Thoracic aorta (tissue), 2 donors: ENCODE measurements around the gene IRF5. TPM values are rescaled to one million over a fixed set of nuclear protein-coding genes. Genes with fewer than 3 reads are reported as not detected.
"Not testable (repeated sequence)": the region's sequence is repeated elsewhere in the genome, so short reads cannot be mapped to it uniquely, and the experiment has no call there.

ENCODE experiments used
- ATAC-seq: fragments of 150-250 bp; one replicate; pipeline ENCODE4 v1.8.0; 2017; ENCODE audit warnings: low read depth; ENCODE audit not compliant: insufficient number of reproducible peaks, low FRiP score
- DNase-seq: peaks from one replicate; pipeline ENCODE4 v3.0.0-alpha.2; 2020; ENCODE audit warnings: low spot score
- H3K27ac ChIP-seq, 2 donors: fragments of 200-600 bp; sonication (generic); 1 replicate in 1 of 2; 2 replicates in 1 of 2; pipeline ENCODE4 v1.5.1; 2016; ENCODE audit warnings: mild to moderate bottlenecking in 2 of 2, moderate library complexity in 2 of 2
- H3K27me3 ChIP-seq: fragments of 200-600 bp; sonication (generic); replicated peaks from 2 replicates; pipeline ENCODE4 v1.6.0; 2016; ENCODE audit warnings: mild to moderate bottlenecking; ENCODE audit not compliant: insufficient read depth
- H3K36me3 ChIP-seq: fragments of 200-600 bp; sonication (generic); one replicate; pipeline ENCODE4 v1.5.1; 2016
- H3K4me1 ChIP-seq, 2 donors: fragments of 200-600 bp; sonication (generic); 1 replicate in 1 of 2; 2 replicates in 1 of 2; pipeline versions ENCODE4 v1.5.1 to v1.6.0; 2016; ENCODE audit warnings: low read depth in 2 of 2, mild to moderate bottlenecking in 1 of 2; ENCODE audit not compliant: control insufficient read depth in 1 of 2
- H3K4me3 ChIP-seq: fragments of 200-600 bp; sonication (generic); 2 replicates; pipeline ENCODE4 v1.5.1; 2016; ENCODE audit warnings: mild to moderate bottlenecking
- H3K9me3 ChIP-seq: fragments of 200-600 bp; sonication (generic); 2 replicates; pipeline ENCODE4 v1.5.1; 2016
- total RNA-seq, 2 donors: library from RNA; depleted of rRNA; stranded (reverse); fragments of >200 nt; gene quantifications; one replicate each; pipeline versions ENCODE4 v1.1.0 to v1.2.3, GENCODE V29; 2016
- TF ChIP-seq, protein P1 (sequence below): fragments of 200-600 bp; sonication (generic); IDR thresholded peaks from one replicate; pipeline ENCODE4 v1.5.1; 2019; ENCODE audit warnings: antibody characterized with exemption

Gene IRF5
- total RNA-seq, 2 donors from 2014 or later = 11.9 to 25.0 TPM

DNA sequence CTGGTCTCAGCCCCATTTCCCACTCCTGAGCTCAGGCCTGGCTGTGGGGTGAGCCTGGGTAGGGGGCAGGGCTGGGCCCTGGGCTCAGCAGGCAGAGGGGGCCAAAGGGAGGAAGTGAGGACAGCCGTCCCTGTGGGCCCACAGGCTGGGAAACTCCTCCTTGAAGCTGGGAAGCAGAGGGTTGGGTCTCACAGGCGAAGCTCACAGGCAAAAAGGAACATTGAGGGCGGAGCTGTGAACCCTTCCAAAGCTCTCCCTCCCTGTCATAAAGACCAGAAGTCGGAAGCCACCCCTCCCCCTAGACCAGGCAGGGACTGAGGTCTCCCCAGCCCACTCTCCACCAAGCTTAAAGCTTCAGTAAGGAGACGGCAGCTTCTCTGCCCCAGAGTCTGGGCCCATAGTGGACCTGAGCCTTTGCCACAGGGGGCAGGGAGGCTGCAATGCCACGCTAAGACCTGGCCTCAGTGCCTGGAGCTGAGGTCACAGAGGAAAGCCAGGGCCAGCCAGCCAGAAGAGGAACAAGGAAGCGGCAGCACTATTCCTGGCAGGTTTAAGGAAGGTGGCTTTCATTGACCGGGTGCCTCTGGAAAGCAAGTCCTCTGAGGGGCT, 26.2 kb upstream of the IRF5 start:
- no peak overlapping the region for H3K27ac ChIP-seq
- no peaks in the 10 kb centered on the region for H3K27me3 ChIP-seq
- no peaks in the 10 kb centered on the region for H3K36me3 ChIP-seq
- no peaks in the 10 kb centered on the region for H3K9me3 ChIP-seq
- ATAC-seq (no peak), DNase-seq (no peak)
- peaks cover 5 to 18% of the 10 kb centered on the region in 2 donors for H3K4me1 ChIP-seq
- no peak overlapping the region for H3K4me3 ChIP-seq
- TF ChIP-seq, protein P1, sequence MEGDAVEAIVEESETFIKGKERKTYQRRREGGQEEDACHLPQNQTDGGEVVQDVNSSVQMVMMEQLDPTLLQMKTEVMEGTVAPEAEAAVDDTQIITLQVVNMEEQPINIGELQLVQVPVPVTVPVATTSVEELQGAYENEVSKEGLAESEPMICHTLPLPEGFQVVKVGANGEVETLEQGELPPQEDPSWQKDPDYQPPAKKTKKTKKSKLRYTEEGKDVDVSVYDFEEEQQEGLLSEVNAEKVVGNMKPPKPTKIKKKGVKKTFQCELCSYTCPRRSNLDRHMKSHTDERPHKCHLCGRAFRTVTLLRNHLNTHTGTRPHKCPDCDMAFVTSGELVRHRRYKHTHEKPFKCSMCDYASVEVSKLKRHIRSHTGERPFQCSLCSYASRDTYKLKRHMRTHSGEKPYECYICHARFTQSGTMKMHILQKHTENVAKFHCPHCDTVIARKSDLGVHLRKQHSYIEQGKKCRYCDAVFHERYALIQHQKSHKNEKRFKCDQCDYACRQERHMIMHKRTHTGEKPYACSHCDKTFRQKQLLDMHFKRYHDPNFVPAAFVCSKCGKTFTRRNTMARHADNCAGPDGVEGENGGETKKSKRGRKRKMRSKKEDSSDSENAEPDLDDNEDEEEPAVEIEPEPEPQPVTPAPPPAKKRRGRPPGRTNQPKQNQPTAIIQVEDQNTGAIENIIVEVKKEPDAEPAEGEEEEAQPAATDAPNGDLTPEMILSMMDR = no peak

DNA sequence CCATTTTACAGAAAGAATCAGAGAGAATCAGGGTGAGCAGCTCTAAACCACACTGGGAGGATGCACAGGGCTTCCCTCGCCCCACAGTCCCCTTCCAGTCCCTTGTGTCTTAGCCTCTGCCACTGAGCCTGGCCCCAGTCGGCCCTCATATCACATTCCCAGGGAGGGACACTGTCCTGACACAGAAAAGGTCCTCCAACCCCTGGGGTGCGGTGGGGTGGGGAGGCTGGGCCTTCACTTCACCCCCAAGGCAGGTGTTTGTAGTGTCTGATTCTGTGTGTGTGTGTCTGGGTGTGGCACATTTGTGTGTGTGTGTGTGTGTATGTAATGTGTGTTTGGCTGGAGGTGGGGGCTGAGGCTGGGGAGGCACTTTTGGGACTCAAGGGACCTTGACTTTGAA, 25.4 kb upstream of the IRF5 start:
- DNase-seq (no peak), ATAC-seq (no peak)
- TF ChIP-seq, protein P1 = no peak
- peaks cover 5 to 18% of the 10 kb centered on the region in 2 donors for H3K4me1 ChIP-seq
- no peaks in the 10 kb centered on the region for H3K36me3 ChIP-seq
- H3K9me3 ChIP-seq = no peaks in the 10 kb centered on the region
- H3K27ac ChIP-seq = no peak overlapping the region
- H3K27me3 ChIP-seq = no peaks in the 10 kb centered on the region
- no peak overlapping the region for H3K4me3 ChIP-seq

DNA sequence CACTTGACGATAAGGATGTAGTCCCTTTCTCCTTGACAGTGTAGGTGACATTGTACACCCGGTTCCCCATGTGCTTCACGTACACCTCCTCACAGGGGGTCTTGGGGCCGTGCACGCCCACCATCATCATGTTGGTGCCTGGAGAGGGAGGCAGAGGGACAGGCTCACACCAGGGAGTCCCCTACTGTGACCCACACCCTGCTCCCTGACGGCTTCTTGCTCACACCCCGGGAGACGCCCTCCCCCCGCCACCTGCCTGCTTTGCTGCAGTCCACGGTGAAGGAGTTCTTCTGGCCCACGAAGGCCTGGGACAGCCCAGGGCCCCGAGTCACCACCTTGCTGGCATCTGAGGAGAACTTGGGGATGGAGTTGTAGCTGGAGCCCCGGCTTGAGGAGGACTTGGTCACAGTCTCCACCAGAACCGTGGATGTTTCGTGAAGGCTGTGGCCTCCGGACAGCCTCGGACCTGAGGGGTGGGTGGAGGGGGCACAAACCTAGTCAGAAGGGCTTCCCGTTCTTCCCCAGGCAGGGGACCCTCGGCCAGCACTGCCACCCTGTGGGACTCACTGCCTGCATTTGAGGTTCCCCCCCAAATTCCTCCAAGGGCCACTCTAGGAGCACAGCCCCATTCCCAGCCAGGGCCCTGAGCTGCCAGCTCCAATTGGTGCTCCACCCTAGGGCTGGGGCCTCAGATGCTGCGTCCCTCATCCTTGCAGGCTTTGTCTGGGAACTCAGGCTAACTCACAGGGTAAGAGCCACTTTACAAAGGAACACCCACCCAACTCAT, 24.8 kb upstream of the IRF5 start:
- not testable (repeated sequence) for H3K27me3 ChIP-seq, H3K27ac ChIP-seq, DNase-seq, H3K36me3 ChIP-seq, H3K9me3 ChIP-seq, H3K4me3 ChIP-seq, ATAC-seq
- H3K4me1 ChIP-seq = peaks cover 5 to 18% of the 10 kb centered on the region in 2 donors

DNA sequence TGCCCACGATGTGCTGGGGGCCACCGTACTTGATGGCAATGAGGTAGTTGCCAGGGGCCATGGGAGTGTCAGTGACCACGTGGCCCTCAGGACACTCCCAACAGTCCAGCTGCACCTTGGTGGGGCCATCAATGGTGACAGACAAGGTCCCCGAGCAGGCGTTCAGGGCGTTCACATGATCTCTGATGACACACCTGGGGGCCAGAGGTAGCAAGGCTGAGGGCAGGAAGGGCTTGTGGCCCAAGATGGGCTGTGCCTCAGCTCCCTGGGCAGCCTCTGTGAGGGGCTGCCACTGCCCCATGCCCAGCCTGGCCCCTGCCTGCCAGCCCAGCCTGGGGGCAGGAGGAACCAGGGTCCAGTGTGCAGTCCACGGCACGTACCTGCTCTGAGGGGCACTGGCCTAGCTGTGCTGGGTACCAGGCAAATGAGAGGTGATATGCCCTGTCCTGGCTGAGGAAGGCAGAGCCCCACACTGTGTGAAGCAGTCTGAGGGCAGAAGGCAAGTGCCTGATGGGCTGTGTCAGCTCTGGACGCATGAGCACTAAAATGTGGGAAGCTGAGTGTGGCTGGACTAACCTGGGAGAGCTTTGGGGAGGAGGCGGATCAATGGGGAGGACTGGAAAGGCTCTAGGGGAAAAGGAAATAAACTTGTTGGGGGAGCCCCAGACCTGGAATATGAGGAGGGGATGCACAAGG, 23.7 kb upstream of the IRF5 start:
- Histone ChIP-seq H3K27me3 (no peaks in the 10 kb centered on the region), H3K27ac (no peak overlapping the region), H3K4me3 (no peak overlapping the region), H3K36me3 (no peaks in the 10 kb centered on the region), H3K9me3 (no peaks in the 10 kb centered on the region), H3K4me1 (peaks cover 5 to 18% of the 10 kb centered on the region in 2 donors)
- TF ChIP-seq, protein P1 = no peak
- ATAC-seq (no peak), DNase-seq (no peak)

DNA sequence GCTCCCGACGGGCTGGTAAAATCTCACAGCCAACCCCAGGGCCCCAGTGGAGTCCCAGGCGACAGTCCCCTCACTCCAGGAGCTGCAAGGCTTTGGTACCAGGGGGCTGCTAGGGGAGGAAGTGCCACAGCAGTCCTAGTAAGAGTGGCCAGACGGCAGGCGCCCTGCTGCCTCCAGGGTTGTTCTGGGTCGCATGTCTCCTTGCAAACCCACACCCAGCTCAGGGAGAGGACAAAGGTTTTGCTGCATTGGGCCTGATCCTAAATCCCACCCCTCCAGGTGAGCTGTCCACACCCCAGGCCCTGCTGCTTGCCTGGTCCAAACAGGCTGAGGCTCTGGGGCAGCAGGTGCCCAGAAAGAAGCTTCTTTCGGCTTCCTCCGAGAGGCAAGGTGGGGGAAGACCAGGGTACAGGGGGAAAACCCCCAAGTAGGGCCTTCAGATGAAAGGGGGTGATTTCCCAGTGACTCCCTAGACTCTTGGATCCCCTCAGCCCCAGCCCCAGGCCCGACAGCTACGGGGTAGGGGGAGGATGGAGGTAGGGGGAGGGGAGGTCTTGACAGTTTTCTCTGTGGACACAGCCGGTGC, 23.1 kb upstream of the IRF5 start:
- Histone ChIP-seq H3K4me1 (peaks cover 5 to 12% of the 10 kb centered on the region in 2 donors), H3K9me3 (no peaks in the 10 kb centered on the region), H3K27me3 (no peaks in the 10 kb centered on the region), H3K36me3 (no peaks in the 10 kb centered on the region), H3K4me3 (no peak overlapping the region), H3K27ac (no peak overlapping the region)
- ATAC-seq (no peak), DNase-seq (no peak)
- TF ChIP-seq, protein P1 = no peak
